Hepatocyte (in vitro differentiated cells): ENCODE data around the gene RBM19.

Experiments used
- CTCF ChIP-seq: fragments of 200-600 bp; sonication (generic); IDR thresholded peaks from 2 replicates; pipeline ENCODE4 v1.5.1; 2016; ENCODE audit warnings: antibody characterized with exemption, mild to moderate bottlenecking; ENCODE audit not compliant: poor library complexity
- EZH2 ChIP-seq: fragments of 200-600 bp; sonication (generic); IDR thresholded peaks from 2 replicates; pipeline ENCODE4 v1.6.1; 2016; ENCODE audit warnings: antibody characterized with exemption, mild to moderate bottlenecking, borderline replicate concordance

GRCh38 chr12:113991224-113992044 lies 25.3 kb upstream of the RBM19 start:
- TF ChIP-seq CTCF (no peak), EZH2 (no peak)
